GM18867 (cell line): Measurements from ENCODE around the gene DRAXIN.

Experiments used
- ATAC-seq: cut with Tn5 transposase; IDR thresholded peaks from one replicate; pipeline ENCODE4 v1.9.1; 2021; ENCODE audit warnings: mild to moderate bottlenecking, moderate library complexity; ENCODE audit not compliant: unreplicated experiment

DRAXIN gene

GRCh38 chr1:11735531-11735853 lies 44.0 kb downstream of the DRAXIN start:
- peak; percentile 13 for ATAC-seq

GRCh38 chr1:11735854-11736745 lies 44.6 kb downstream of the DRAXIN start, which contains the start of gene AGTRAP:
Gene AGTRAP, plus strand, starts transcription at chr1:11736136. Its CDS starts 73 bp downstream, at chr1:11736209.
- peak; percentile 70 for ATAC-seq

GRCh38 chr1:11736746-11737639 lies 45.5 kb downstream of the DRAXIN start:
- ATAC-seq: no peak

GRCh38 chr1:11738096-11738495 lies 46.6 kb downstream of the DRAXIN start:
- ATAC-seq: no peak

- no peak for ATAC-seq
These were observed 47.3 kb downstream of the DRAXIN start for GRCh38 chr1:11738783-11739182.

- no peak for ATAC-seq
These were observed 49.0 kb downstream of the DRAXIN start for GRCh38 chr1:11740258-11741192.

GRCh38 chr1:11741482-11741881 lies 50.0 kb downstream of the DRAXIN start:
- no peak for ATAC-seq

GRCh38 chr1:11741919-11742558 lies 50.5 kb downstream of the DRAXIN start:
- no peak for ATAC-seq

- ATAC-seq: no peak
These were observed 52.8 kb downstream of the DRAXIN start for GRCh38 chr1:11744287-11744686.

- ATAC-seq: no peak
These were observed 54.6 kb downstream of the DRAXIN start for GRCh38 chr1:11746092-11746491.

- ATAC-seq: no peak
These were observed 55.4 kb downstream of the DRAXIN start for GRCh38 chr1:11746795-11747487.

GRCh38 chr1:11748294-11749202 lies 57.0 kb downstream of the DRAXIN start:
- no peak for ATAC-seq

GRCh38 chr1:11749203-11749689 lies 57.7 kb downstream of the DRAXIN start:
- no peak for ATAC-seq

- ATAC-seq: no peak
These were observed 58.5 kb downstream of the DRAXIN start for GRCh38 chr1:11749996-11750395.

- no peak for ATAC-seq
These were observed 59.6 kb downstream of the DRAXIN start for GRCh38 chr1:11751087-11751486.

GRCh38 chr1:11752359-11753088 lies 61.0 kb downstream of the DRAXIN start:
- no peak for ATAC-seq

- no peak for ATAC-seq
These were observed 62.2 kb downstream of the DRAXIN start for GRCh38 chr1:11753555-11754208.
